ENCODE results near the gene CLSTN2.

The CLSTN2 gene

DNA sequence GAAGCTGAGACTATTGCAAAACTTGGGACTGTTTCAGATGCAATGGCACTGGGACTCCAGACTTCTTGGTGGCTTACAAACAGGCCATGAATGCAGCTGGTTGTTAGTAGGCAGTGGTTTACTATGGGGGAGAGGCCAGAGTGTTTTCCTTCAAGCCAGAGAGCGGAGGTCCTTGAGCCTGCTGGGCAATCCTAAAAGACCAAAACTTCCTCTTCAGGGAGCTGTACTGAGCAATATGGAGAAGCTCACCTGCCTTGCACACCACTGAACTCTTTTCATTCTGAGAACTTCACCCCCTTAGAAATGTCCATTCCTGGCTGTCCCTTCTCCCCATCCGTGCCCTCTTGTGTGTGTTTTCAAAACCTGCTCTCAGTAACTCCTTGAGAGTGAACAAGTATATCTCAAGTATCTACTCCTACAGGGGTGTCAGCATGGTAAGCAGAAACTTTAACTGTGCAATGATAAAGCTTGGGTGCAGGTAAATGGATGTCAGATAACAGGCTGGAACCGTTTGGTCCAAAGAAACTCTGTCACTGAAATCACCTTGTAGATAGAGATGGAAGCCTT, 213.9 kb downstream of the CLSTN2 start:
- no peak for DNase-seq (ENCODE audit: extremely low read depth, low read depth)
- TF ChIP-seq, protein P1, sequence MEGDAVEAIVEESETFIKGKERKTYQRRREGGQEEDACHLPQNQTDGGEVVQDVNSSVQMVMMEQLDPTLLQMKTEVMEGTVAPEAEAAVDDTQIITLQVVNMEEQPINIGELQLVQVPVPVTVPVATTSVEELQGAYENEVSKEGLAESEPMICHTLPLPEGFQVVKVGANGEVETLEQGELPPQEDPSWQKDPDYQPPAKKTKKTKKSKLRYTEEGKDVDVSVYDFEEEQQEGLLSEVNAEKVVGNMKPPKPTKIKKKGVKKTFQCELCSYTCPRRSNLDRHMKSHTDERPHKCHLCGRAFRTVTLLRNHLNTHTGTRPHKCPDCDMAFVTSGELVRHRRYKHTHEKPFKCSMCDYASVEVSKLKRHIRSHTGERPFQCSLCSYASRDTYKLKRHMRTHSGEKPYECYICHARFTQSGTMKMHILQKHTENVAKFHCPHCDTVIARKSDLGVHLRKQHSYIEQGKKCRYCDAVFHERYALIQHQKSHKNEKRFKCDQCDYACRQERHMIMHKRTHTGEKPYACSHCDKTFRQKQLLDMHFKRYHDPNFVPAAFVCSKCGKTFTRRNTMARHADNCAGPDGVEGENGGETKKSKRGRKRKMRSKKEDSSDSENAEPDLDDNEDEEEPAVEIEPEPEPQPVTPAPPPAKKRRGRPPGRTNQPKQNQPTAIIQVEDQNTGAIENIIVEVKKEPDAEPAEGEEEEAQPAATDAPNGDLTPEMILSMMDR (IDR thresholded peaks at IDR 0.05; ENCODE audit: low read depth, low read length), result no peak

DNA sequence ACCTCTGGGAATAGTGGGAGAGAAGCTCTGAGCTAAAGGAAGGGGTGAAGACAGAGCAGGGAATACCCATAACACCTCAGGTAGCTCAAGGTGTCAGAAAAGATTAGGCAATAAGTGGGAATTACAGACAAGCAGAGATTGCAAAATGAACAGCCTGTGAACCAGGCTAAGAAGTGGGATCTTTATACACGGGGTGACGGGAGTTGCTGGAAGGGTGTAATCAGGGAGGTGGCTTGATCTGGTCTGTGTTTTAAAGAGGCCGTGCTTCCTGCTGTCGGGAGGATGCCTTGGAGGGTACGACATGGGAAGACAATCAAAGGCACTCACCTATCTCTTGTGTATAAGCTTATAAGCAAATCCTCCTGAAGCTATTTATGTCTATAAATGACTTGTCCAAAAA, 216.3 kb downstream of the CLSTN2 start:
- DNase-seq (ENCODE audit: extremely low read depth, low read depth), result no peak
- TF ChIP-seq, protein P1 (IDR thresholded peaks at IDR 0.05; ENCODE audit: low read depth, low read length), result no peak

DNA sequence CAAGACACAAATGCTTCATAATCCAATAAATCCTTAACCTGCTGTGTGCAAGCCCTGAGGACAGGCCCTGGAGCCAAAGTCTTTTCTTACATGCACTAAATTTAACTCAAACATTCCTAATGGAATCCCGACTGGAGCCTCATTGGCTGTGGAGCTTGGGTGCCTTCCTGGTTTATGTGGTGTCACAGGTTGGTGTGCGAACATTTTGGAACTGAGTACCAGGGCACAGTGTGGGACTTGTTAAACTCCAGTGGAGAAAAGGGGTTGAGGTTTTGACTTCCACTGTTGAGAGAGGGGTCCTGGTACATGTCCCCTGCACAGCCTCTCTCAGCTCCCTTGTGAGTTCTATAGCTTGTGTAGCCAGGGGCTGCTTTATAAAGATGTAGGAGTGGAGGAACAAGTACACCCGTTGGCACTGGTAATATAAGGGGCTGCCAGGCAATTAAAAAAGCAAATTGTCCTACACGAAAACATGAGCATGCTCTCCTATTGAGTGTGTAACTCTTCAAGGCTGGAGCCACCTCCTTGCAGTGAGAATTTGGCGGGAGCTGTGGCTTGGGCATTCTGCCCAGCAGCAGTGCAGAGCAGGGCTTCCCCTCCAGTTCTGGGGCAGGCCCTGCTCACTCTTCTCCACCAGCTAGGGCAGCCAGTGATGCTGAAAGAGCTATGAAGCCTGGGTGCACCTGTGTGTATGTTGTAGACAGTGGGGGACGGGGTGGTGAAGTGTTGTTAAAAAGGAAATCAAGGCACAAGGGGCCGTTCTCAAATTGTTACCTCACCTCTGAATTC, 218.1 kb downstream of the CLSTN2 start:
- TF ChIP-seq, protein P1 (IDR thresholded peaks at IDR 0.05; ENCODE audit: low read depth, low read length), result no peak
- no peak for DNase-seq (ENCODE audit: extremely low read depth, low read depth)

DNA sequence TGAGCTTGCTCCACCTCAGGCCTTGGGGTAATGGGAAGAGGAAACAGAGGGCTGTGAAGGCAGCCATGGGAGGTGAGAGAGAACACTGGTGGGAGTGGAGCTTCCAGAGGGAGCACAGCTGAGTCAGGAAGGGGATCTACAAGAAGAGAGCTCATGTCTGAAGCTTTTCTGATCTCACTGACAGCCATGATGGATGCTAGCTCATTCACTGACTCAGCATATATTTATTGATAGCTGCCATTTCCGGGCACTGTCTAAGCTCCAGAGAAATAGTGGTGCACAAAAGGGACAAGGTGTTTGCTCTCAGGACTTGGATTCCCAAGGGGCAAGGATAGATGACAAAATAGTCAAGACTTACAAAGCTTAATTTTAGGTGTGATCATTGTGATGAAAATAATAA, 218.8 kb downstream of the CLSTN2 start:
- DNase-seq (ENCODE audit: extremely low read depth, low read depth), result no peak
- TF ChIP-seq, protein P1 (IDR thresholded peaks at IDR 0.05; ENCODE audit: low read depth, low read length), result no peak

DNA sequence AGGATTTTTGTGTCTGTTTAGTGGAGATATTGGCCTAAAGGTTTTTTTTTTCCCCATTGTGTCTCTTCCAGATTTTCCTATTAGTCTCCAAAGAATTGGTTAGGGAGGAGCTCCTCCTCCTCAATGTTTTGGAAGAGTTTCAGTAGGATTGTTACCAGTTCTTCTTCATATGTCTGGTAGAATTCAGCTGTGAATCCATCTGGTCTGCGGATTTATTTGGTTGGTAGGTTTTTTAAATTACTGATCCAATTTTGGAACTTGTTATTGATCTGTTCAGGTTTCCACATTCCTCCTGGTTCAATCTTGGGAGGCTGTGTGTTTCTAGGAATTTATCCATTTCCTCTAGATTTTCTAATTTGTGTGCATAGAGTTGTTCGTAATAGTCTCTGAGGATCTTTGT, 222.2 kb downstream of the CLSTN2 start:
- TF ChIP-seq, protein P1 (IDR thresholded peaks at IDR 0.05; ENCODE audit: low read depth, low read length), result no peak
- no peak for DNase-seq (ENCODE audit: extremely low read depth, low read depth)

DNA sequence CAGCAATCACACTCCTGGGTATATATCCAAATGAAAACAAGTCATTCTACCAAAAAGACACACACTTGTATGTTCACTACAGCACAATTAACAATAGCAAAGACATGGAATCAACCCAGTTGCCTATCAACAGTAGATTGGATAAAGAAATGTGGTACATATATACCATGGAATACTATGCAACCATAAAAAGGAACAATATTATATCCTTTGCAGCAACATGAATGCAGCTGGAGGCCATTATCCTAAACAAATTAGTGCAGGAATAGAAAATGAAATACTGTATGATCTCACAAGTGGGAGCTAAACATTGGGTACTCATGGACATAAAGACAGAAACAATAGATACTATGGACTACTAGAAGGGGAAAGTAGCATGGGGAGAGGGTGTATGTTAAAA, 224.7 kb downstream of the CLSTN2 start:
- TF ChIP-seq, protein P1 (IDR thresholded peaks at IDR 0.05; ENCODE audit: low read depth, low read length), result no peak
- DNase-seq (ENCODE audit: extremely low read depth, low read depth), result no peak

DNA sequence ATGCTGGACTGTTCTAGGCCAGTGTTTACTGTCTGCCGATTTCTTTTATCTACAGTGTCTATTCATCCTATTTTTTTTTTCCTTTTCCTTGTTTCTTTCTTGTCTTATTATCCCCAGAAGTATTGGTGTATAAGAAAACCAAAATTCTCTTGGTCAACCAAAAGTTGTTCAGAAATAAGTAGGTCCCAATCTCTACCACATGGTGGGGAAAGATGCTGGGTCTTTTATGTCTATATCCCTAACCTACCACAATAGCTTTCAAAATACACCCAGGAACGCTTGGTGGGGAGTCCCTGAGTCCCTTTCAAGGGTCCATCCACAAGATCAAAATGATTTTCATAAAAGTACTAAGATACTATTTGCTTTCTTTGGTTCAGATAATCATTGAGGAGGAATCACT, 225.6 kb downstream of the CLSTN2 start:
- TF ChIP-seq, protein P1 (IDR thresholded peaks at IDR 0.05; ENCODE audit: low read depth, low read length), result peak; percentile 11
- DNase-seq (ENCODE audit: extremely low read depth, low read depth), result no peak
